GM19099 (cell line): ENCODE data around the gene LMOD2.

ENCODE experiments used
- POLR2A ChIP-seq: IDR thresholded peaks from 3 replicates; pipeline ENCODE4 v1.6.1; 2011; ENCODE audit warnings: low read depth; ENCODE audit not compliant: insufficient read length; ENCODE audit errors: extremely low read depth

LMOD2 gene

GRCh38 chr7:123680580-123680979 is 24.9 kb downstream of the LMOD2 start:
- TF ChIP-seq POLR2A = no peak

- no peak for TF ChIP-seq POLR2A
Measured at GRCh38 chr7:123681561-123681960, 25.9 kb downstream of the LMOD2 start.

- no peak for TF ChIP-seq POLR2A
Measured at GRCh38 chr7:123682690-123683089, 27.0 kb downstream of the LMOD2 start.

- no peak for TF ChIP-seq POLR2A
Measured at GRCh38 chr7:123687161-123687560, 31.5 kb downstream of the LMOD2 start.

- no peak for TF ChIP-seq POLR2A
Measured at GRCh38 chr7:123687727-123688126, 32.1 kb downstream of the LMOD2 start.

- no peak for TF ChIP-seq POLR2A
Measured at GRCh38 chr7:123689250-123689649, 33.6 kb downstream of the LMOD2 start.

- no peak for TF ChIP-seq POLR2A
Measured at GRCh38 chr7:123690550-123690949, 34.9 kb downstream of the LMOD2 start.

GRCh38 chr7:123692471-123692877 is 36.8 kb downstream of the LMOD2 start:
- TF ChIP-seq POLR2A = no peak

- TF ChIP-seq POLR2A = no peak
Measured at GRCh38 chr7:123695944-123696677, 40.4 kb downstream of the LMOD2 start.

GRCh38 chr7:123705211-123705901 is 49.7 kb downstream of the LMOD2 start:
- TF ChIP-seq POLR2A = no peak

- no peak for TF ChIP-seq POLR2A
Measured at GRCh38 chr7:123709525-123709924, 53.9 kb downstream of the LMOD2 start.

GRCh38 chr7:123710683-123711082 is 55.0 kb downstream of the LMOD2 start:
- no peak for TF ChIP-seq POLR2A

GRCh38 chr7:123711832-123712293 is 56.2 kb downstream of the LMOD2 start:
- TF ChIP-seq POLR2A = no peak

- no peak for TF ChIP-seq POLR2A
Measured at GRCh38 chr7:123712619-123713018, 57.0 kb downstream of the LMOD2 start.
